Islet of Langerhans (tissue), 1 donor: ENCODE data around the gene ASIC2.
"Not testable (repeated sequence)": the region's sequence is repeated elsewhere in the genome, so short reads cannot be mapped to it uniquely, and the experiment has no call there.

Experiments used
- FAIRE-seq: peaks from one replicate; lab custom pipeline; 2011; peaks lifted over from hg19 to GRCh38; lab: Jason Lieb, UNC

ASIC2 gene

GRCh38 chr17:33017366-33017765 is 275.7 kb downstream of the ASIC2 start:
- no peak for FAIRE-seq

GRCh38 chr17:33016920-33017319 is 276.2 kb downstream of the ASIC2 start:
- no peak for FAIRE-seq

GRCh38 chr17:33015716-33016346 is 277.3 kb downstream of the ASIC2 start:
- no peak for FAIRE-seq

DNA sequence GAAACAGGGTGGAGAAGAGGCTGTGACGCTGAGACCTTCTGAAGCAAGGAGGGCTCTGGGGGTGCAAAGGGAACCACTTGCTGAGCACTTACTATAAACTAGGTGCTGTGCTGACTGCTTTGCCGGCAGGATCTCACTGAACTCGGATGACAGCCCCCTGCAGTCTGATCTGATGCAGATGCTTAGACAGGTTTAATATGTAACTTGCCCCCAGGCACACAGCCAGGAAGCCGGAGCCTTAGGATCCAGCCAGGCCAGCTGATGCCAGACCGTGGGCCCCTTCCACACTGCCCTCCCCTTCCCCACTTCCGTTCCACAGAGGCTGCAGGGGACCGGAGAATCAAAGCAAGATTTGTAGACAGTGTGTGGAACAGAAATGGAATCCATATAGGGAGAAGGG is 278.3 kb downstream of the ASIC2 start:
- no peak for FAIRE-seq

DNA sequence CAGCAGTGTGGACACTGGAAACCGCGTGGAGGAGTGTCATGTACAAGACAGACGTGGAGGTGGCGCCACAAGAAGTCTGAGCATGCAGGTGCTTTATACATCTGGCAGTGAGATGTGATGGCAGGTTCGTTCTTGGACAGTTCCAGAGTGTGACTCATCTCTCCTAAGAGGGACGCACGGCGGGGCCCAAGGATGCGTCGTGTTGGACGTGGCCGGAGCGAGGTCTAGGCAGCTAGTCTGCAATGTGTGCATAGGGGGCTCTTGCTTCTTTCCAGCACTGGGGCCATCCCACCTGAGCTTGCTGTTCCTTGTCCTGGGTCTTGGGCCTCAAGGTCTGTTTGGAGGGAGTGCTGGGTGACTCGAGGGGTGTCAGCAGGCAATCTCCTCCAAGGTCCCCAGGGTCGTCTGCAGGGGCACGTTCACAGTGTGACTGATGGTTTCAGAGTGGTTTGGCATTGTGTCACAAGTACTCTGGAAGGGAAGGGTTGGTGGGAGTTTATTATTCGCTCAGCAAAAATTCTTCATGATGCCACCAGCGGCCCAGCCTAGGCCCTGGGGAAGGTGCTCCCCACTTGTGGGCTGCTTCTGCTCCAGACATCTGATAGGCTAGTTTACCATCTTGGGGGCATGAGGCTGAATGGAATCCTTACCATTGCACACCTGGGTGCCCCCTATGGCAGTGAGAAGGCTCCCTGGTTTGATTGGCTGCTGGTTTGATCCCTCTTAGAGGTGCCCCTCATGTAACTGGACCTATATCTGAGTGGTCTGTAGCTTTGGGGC is 279.3 kb downstream of the ASIC2 start:
- no peak for FAIRE-seq

- no peak for FAIRE-seq
These were observed 280.5 kb downstream of the ASIC2 start for GRCh38 chr17:33012522-33013033.

GRCh38 chr17:33009636-33010035 is 283.5 kb downstream of the ASIC2 start:
- FAIRE-seq = no peak

DNA sequence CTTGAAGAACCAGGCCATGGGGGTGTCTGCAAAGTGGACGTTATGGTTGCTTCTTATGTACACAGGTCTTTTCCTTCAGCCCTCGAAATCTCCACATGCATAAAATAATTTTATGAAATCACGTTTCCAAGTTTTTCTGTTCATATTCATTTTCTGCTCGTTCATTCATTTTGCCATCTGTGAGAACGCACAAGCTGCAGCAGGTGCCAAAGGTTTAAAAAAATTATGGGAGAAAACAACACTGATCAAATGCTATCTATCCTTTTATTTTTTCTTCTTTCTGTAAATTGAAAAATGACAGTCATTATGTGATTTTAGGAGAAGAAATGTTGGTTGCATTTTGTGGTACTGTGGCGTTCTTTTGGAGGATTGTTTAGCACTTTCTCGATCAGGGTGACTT is 285.9 kb downstream of the ASIC2 start:
- no peak for FAIRE-seq

DNA sequence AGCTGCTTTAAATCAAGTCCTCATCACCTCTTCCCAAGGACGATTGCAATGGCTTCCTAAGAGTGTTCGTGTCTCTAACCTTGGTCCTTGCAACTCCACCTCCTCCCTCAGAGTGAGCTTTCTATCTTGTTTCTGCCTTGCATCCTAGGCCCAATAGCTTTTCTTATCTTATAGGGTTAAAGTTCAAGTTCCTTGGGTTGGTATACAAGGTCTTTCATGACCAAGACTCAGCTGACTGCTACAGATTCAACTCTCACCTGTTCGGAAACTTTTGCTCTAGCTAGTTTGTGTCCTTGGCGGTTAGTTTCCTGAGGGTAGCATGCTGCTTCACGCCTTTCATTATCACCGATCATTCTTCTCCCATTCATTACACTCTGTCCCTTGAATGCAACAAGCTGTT is 290.8 kb downstream of the ASIC2 start:
- FAIRE-seq = no peak

- no peak for FAIRE-seq
These were observed 294.2 kb downstream of the ASIC2 start for GRCh38 chr17:32998887-32999228.

GRCh38 chr17:32998111-32998886 is 294.8 kb downstream of the ASIC2 start:
- FAIRE-seq = no peak

- no peak for FAIRE-seq
These were observed 297.6 kb downstream of the ASIC2 start for GRCh38 chr17:32995416-32996045.

DNA sequence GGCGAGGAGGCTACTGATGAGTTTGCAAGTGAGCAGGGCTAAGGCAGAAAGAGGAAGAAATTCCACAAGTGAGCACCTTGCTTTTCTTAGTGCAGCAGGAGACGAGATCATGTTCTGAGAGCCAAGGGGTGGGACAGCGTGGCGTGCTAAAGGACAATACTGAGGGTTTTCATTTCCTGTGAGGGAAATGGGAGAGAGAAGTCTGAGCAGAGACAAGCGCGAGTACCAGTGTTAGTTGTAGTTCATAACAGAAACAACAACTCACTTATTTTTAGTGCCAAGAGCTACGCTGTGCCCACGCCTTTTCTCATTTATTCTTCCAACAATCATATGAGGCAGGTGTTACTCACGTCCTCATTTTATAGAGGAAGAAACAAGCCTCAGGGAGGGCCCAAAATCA is 299.1 kb downstream of the ASIC2 start:
- no peak for FAIRE-seq

DNA sequence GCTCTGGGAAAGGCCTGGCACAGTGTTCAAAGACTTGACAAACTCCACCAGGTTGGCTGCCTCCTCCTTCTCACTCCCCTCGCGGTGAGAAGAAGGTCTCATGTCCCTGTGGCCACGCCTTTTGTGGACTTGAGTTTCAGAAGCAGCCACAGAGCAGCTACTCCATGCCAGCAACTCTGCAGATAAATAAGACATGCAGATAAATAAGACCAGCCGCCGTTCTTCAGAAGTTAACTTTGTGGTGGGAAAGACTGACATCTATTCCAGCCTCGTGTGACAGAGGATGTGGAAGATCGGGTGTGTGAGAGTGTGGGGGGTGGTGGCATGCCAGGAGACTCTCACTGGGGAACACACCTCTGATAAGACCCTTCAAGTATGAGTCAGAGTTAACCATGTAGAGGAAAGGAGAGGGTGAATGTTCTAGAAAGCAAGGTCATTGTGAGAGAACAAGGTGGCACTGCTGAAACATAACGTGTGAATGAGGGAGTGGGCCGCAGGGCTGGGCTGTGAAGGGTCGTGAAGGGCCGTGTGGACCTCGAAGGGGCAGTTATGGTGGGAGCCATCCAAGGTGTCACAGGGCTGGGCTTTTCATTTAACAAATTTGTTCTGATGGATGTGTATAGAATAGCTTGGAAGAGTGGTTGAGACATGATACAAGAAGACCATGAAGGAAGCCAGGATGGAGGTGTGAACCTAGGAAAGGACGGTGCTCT is 300.6 kb downstream of the ASIC2 start:
- no peak for FAIRE-seq

- FAIRE-seq = no peak
These were observed 304.5 kb downstream of the ASIC2 start for GRCh38 chr17:32988481-32989101.

GRCh38 chr17:32987868-32988267 is 305.2 kb downstream of the ASIC2 start:
- not testable (repeated sequence) for FAIRE-seq

- FAIRE-seq = not testable (repeated sequence)
These were observed 305.7 kb downstream of the ASIC2 start for GRCh38 chr17:32987453-32987805.

DNA sequence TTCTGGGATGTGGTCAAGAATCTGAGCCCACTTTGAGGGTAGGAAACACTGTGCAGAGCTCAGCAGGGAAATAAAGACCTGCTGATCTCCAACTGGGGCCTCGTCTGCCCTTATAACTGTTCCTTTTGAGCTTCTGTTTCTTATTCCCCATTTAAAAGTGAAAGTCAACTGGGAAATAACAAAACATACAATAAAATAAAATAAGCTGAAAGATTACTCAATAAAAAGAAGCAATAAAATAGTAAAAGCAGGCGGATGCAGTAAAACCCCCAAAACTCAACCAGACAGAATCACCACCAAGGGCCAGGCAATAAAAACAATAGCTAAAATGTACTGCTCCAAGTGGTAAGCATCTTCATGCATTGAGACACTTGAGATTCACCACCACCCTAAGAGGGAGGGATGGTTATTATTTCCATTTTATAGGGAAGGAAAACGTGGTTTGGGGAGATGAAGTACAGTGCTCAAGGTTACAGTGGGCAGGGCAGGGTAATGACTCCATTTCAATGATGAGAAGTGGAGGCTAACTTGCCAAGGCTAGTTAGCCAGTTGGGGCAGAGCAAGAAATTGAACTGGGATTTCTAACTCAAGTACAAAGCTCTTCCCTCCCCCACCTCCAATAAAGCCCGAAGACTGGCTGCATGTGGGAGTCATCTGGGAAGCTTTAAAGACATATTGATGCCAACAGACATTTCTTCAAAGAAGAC is 307.9 kb downstream of the ASIC2 start:
- no peak for FAIRE-seq

GRCh38 chr17:32981611-32982010 is 311.5 kb downstream of the ASIC2 start:
- FAIRE-seq = not testable (repeated sequence)

- FAIRE-seq = no peak
These were observed 312.9 kb downstream of the ASIC2 start for GRCh38 chr17:32980230-32980629.

- no peak for FAIRE-seq
These were observed 316.5 kb downstream of the ASIC2 start for GRCh38 chr17:32976605-32977004.
